HepG2 (cell line): Measurements from ENCODE around the gene WDR62. TPM values are rescaled to one million over a fixed set of nuclear protein-coding genes. Genes with fewer than 3 reads are reported as not detected.

ENCODE experiments used
- CBFB ChIP-seq: sonication (generic); formaldehyde crosslinking; IDR thresholded peaks from 2 replicates; pipeline ENCODE4 v1.4.0; 2020; ENCODE audit warnings: missing genetic modification reagents
- ETV5 ChIP-seq: IDR thresholded peaks from 2 replicates; pipeline ENCODE4 v1.6.1; 2018; ENCODE audit warnings: missing biosample characterization, missing genetic modification reagents, inconsistent platforms, borderline replicate concordance
- GTF3A ChIP-seq: sonication (generic); formaldehyde crosslinking; conservative IDR thresholded peaks from 2 replicates; pipeline ENCODE4 v1.4.0; 2020; ENCODE audit warnings: mild to moderate bottlenecking, missing genetic modification reagents
- HDAC1 ChIP-seq: sonication (generic); formaldehyde crosslinking; IDR thresholded peaks from 2 replicates; pipeline ENCODE4 v1.5.1; 2020; ENCODE audit warnings: mild to moderate bottlenecking, missing genetic modification reagents
- HNRNPLL ChIP-seq: fragments of 200-400 bp; formaldehyde crosslinking; IDR thresholded peaks from 2 replicates; pipeline ENCODE4 v1.6.1; 2017; ENCODE audit warnings: mild to moderate bottlenecking, low read depth, low read length; ENCODE audit not compliant: poor library complexity, severe bottlenecking
- MEIS1 ChIP-seq: sonication (generic); formaldehyde crosslinking; IDR thresholded peaks from 2 replicates; pipeline ENCODE4 v1.9.0; 2021; ENCODE audit warnings: mild to moderate bottlenecking, missing genetic modification reagents, moderate library complexity, borderline replicate concordance
- MXI1 ChIP-seq: IDR thresholded peaks from 3 replicates; pipeline ENCODE4 v1.6.1; 2012; ENCODE audit warnings: low read depth, low read length, inconsistent platforms, borderline replicate concordance
- TAF15 ChIP-seq: fragments of 200-400 bp; formaldehyde crosslinking; IDR thresholded peaks from one replicate; pipeline ENCODE4 v1.6.1; 2018; ENCODE audit warnings: mild to moderate bottlenecking, low read depth, low read length; ENCODE audit not compliant: poor library complexity, severe bottlenecking
- YEATS2 ChIP-seq: sonication (generic); formaldehyde crosslinking; IDR thresholded peaks from 2 replicates; pipeline ENCODE4 v1.4.0; 2020; ENCODE audit warnings: missing genetic modification reagents, borderline replicate concordance
- ZNF614 ChIP-seq: IDR thresholded peaks from 2 replicates; pipeline ENCODE4 v1.6.1; 2018; ENCODE audit warnings: missing biosample characterization, missing genetic modification reagents, inconsistent platforms, borderline replicate concordance
- polyA plus RNA-seq, 8 experiments: library from polyadenylated mRNA; depleted of rRNA in 3 of 8; stranded (reverse) in 7 of 8; unstranded in 1 of 8; fragments of >200 nt; fragmentation: Illumina TruSeq in 4 of 8; extraction: Trizol in 4 of 8; gene quantifications; 2 replicates each; pipeline versions ENCODE4 v1.2.1 to v1.2.3, GENCODE V29; 2011 to 2016; ENCODE audit warnings: low read depth in 4 of 8, missing spikeins in 1 of 8, mixed read lengths in 1 of 8; ENCODE audit not compliant: insufficient read depth in 1 of 8
- total RNA-seq, 5 experiments: library from RNA; depleted of rRNA; stranded (reverse); fragments of >200 nt; fragmentation: Illumina TruSeq; extraction: Trizol; gene quantifications; 2 replicates each; pipeline ENCODE4 v1.2.3, GENCODE V29; 2016; ENCODE audit warnings: low read depth in 1 of 5
- TF ChIP-seq, protein P1 (sequence below), 2 experiments: IDR thresholded peaks; 2 replicates each; pipeline ENCODE4 v1.6.1; 2011 to 2012; ENCODE audit warnings: low read length in 2 of 2, borderline replicate concordance in 1 of 2, low read depth in 1 of 2, mild to moderate bottlenecking in 1 of 2, moderate library complexity in 1 of 2
- TF ChIP-seq, protein P2 (sequence below): sonication (generic); formaldehyde crosslinking; IDR thresholded peaks from 2 replicates; pipeline ENCODE4 v1.8.0; 2022; ENCODE audit warnings: mild to moderate bottlenecking, missing genetic modification reagents, moderate library complexity
- TF ChIP-seq, protein P3 (sequence below): sonication (generic); formaldehyde crosslinking; conservative IDR thresholded peaks from 2 replicates; pipeline ENCODE4 v1.4.0; 2020; ENCODE audit warnings: missing genetic modification reagents
- TF ChIP-seq, protein P4 (sequence below): sonication (generic); formaldehyde crosslinking; IDR thresholded peaks from 2 replicates; pipeline ENCODE4 v1.9.0; 2021; ENCODE audit warnings: missing genetic modification reagents, borderline replicate concordance
- TF ChIP-seq, protein P5 (sequence below): sonication (generic); formaldehyde crosslinking; IDR thresholded peaks from 2 replicates; pipeline ENCODE4 v1.8.1; 2023; ENCODE audit warnings: mild to moderate bottlenecking, missing genetic modification reagents, borderline replicate concordance

The WDR62 gene
- total and polyA plus RNA-seq, 2 of the 13 experiments (the other 11 are each of a cell fraction or from before 2014, with no cell fraction given) = 5.8 to 12.5 TPM

DNA sequence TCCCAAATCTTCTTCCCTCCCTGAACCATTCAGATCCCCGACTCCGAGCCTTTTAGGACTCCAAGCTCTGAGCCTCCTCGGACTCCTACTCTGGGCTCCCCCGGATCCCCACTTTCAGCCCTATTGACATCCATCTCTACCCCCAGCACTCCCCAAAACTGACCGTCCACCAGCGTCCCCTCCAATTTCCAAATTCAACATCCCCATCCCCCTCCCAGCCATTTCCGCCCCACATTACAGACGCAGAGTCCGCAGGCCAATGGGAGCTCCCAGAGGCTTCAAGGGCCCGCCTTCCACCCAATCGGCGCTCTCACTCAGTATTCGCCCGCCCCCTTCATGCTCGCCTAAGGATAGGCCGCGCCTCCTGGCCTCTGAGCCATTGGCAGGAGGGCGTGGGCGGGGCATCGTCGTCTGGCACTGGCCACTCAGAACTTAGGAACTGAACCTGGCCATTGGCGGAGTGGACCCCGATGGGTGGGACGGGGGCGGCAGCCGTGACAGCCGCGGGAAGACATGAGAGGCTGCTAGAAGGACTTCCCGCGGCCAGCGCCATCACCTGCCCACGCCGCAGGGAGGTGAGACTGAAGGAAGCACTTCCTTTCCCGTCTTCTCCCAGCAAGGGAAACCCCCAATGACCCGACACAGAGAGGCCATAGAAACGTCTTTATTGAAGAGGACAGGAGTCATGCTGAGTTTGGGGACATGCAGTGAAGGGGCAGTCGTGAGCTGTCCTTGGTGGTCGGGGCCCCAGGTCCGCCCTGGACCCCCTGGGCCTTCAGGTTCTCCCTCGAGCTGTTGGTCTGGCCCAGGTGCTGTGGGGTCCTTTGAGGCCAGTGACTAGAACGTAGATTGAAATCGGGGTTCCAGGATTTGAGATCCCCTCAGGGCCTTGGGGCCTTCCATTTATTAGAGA lies 40.4 kb upstream of the WDR62 start, which contains the start of gene ALKBH6 (continued):
- TF ChIP-seq YEATS2 = peak; percentile 59; the same call in 1 of the 2 replicates
- TF ChIP-seq GTF3A (CRISPR knock-in tag) = no peak
- peak; percentile 54 for TF ChIP-seq HNRNPLL
- no peak for TF ChIP-seq MEIS1 (CRISPR knock-in tag)
- peak; percentile 32; the same call in 1 of the 2 replicates for TF ChIP-seq ETV5 (CRISPR knock-in tag)
- TF ChIP-seq MXI1 = peak; percentile 85; the same call in 1 of the 3 replicates
- TF ChIP-seq TAF15 = peak; percentile 43
- TF ChIP-seq, protein P1, sequence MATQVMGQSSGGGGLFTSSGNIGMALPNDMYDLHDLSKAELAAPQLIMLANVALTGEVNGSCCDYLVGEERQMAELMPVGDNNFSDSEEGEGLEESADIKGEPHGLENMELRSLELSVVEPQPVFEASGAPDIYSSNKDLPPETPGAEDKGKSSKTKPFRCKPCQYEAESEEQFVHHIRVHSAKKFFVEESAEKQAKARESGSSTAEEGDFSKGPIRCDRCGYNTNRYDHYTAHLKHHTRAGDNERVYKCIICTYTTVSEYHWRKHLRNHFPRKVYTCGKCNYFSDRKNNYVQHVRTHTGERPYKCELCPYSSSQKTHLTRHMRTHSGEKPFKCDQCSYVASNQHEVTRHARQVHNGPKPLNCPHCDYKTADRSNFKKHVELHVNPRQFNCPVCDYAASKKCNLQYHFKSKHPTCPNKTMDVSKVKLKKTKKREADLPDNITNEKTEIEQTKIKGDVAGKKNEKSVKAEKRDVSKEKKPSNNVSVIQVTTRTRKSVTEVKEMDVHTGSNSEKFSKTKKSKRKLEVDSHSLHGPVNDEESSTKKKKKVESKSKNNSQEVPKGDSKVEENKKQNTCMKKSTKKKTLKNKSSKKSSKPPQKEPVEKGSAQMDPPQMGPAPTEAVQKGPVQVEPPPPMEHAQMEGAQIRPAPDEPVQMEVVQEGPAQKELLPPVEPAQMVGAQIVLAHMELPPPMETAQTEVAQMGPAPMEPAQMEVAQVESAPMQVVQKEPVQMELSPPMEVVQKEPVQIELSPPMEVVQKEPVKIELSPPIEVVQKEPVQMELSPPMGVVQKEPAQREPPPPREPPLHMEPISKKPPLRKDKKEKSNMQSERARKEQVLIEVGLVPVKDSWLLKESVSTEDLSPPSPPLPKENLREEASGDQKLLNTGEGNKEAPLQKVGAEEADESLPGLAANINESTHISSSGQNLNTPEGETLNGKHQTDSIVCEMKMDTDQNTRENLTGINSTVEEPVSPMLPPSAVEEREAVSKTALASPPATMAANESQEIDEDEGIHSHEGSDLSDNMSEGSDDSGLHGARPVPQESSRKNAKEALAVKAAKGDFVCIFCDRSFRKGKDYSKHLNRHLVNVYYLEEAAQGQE (IDR thresholded peaks at IDR 0.05; ENCODE audit: borderline replicate concordance in 1 of 2, low read depth in 1 of 2, low read length in 2 of 2) = peak; percentile 6 to 75
- TF ChIP-seq, protein P2, sequence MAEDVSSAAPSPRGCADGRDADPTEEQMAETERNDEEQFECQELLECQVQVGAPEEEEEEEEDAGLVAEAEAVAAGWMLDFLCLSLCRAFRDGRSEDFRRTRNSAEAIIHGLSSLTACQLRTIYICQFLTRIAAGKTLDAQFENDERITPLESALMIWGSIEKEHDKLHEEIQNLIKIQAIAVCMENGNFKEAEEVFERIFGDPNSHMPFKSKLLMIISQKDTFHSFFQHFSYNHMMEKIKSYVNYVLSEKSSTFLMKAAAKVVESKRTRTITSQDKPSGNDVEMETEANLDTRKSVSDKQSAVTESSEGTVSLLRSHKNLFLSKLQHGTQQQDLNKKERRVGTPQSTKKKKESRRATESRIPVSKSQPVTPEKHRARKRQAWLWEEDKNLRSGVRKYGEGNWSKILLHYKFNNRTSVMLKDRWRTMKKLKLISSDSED (CRISPR knock-in tag) = no peak
- TF ChIP-seq CBFB = 0 out of 2 replicates have a peak, but pooled peaks have one; percentile 26
- TF ChIP-seq HDAC1 (CRISPR knock-in tag) = peak; percentile 63; the same call in 1 of the 2 replicates
- TF ChIP-seq, protein P3, sequence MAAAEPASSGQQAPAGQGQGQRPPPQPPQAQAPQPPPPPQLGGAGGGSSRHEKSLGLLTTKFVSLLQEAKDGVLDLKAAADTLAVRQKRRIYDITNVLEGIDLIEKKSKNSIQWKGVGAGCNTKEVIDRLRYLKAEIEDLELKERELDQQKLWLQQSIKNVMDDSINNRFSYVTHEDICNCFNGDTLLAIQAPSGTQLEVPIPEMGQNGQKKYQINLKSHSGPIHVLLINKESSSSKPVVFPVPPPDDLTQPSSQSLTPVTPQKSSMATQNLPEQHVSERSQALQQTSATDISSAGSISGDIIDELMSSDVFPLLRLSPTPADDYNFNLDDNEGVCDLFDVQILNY (CRISPR knock-in tag) = peak; percentile 87
- TF ChIP-seq, protein P4, sequence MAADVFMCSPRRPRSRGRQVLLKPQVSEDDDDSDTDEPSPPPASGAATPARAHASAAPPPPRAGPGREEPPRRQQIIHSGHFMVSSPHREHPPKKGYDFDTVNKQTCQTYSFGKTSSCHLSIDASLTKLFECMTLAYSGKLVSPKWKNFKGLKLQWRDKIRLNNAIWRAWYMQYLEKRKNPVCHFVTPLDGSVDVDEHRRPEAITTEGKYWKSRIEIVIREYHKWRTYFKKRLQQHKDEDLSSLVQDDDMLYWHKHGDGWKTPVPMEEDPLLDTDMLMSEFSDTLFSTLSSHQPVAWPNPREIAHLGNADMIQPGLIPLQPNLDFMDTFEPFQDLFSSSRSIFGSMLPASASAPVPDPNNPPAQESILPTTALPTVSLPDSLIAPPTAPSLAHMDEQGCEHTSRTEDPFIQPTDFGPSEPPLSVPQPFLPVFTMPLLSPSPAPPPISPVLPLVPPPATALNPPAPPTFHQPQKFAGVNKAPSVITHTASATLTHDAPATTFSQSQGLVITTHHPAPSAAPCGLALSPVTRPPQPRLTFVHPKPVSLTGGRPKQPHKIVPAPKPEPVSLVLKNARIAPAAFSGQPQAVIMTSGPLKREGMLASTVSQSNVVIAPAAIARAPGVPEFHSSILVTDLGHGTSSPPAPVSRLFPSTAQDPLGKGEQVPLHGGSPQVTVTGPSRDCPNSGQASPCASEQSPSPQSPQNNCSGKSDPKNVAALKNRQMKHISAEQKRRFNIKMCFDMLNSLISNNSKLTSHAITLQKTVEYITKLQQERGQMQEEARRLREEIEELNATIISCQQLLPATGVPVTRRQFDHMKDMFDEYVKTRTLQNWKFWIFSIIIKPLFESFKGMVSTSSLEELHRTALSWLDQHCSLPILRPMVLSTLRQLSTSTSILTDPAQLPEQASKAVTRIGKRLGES (CRISPR knock-in tag) = no peak
- TF ChIP-seq ZNF614 = no peak
- TF ChIP-seq, protein P5, sequence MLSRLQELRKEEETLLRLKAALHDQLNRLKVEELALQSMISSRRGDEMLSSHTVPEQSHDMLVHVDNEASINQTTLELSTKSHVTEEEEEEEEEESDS = no peak
